22Rv1 (cell line): ENCODE measurements around the gene DDB1.

Experiments used
- CTCF ChIP-seq: fragments of 450-650 bp; IDR thresholded peaks from 2 replicates; pipeline ENCODE4 v1.5.1; 2017; ENCODE audit warnings: mild to moderate bottlenecking
- ZFX ChIP-seq: fragments of 450-650 bp; IDR thresholded peaks from 2 replicates; pipeline ENCODE4 v1.6.1; 2017; ENCODE audit warnings: antibody characterized with exemption, borderline replicate concordance

GRCh38 chr11:61353131-61354067, 20.5 kb upstream of the DDB1 start:
- TF ChIP-seq CTCF = no peak
- no peak for TF ChIP-seq ZFX
